GM13977 (cell line): ENCODE results near the gene RFX2.

Source experiments
- DNase-seq: peaks from one replicate; pipeline ENCODE4 v3.0.0; 2012; ENCODE audit warnings: low spot score
- CTCF ChIP-seq: IDR thresholded peaks from 2 replicates; pipeline ENCODE4 v1.5.1; 2012; ENCODE audit warnings: mild to moderate bottlenecking, control low read depth; ENCODE audit not compliant: insufficient read depth; ENCODE audit errors: extremely low read depth, missing control alignments
- in situ Hi-C: fragments of 300-500 bp; cut with MboI; formaldehyde crosslinking; loops from one replicate; pipeline ENCODE4 v1.12.0; 2022; ENCODE audit warnings: low sequenced_read_pairs, low pct_unique_long_range_greater_than_20kb, mixed read lengths, inconsistent platforms; ENCODE audit not compliant: unreplicated experiment

RFX2 gene

GRCh38 chr19:6110360-6110977 lies at the start of gene RFX2:
Gene RFX2 (minus strand): TSS chr19:6110500. CDS start chr19:6047496, 63,004 bp downstream.
- peak; percentile 99 for DNase-seq
- in situ Hi-C loops, result loop anchor here (10.0 kb wide), 1 partner anchor 46 kb away; no protein-coding TSS in a partner anchor
- TF ChIP-seq CTCF, result no peak

- in situ Hi-C loops, result no loop called here
- DNase-seq, result no peak
- TF ChIP-seq CTCF, result no peak
These were observed 45.7 kb upstream of the RFX2 start for GRCh38 chr19:6156033-6156432.

GRCh38 chr19:6150289-6150688 lies 40.0 kb upstream of the RFX2 start:
- in situ Hi-C loops, result no loop called here
- no peak for TF ChIP-seq CTCF
- DNase-seq, result no peak

- no peak for TF ChIP-seq CTCF
- in situ Hi-C loops, result no loop called here
These were observed 30.9 kb upstream of the RFX2 start for GRCh38 chr19:6141217-6141616.

GRCh38 chr19:6138511-6138910 lies 28.2 kb upstream of the RFX2 start:
- TF ChIP-seq CTCF, result no peak
- in situ Hi-C loops, result no loop called here
- no peak for DNase-seq

More at GRCh38 chr19:6141217-6141616, 30.9 kb upstream of the RFX2 start:
- no peak for DNase-seq

- no peak for DNase-seq
- TF ChIP-seq CTCF, result no peak
- in situ Hi-C loops, result no loop called here
These were observed 27.8 kb upstream of the RFX2 start for GRCh38 chr19:6138066-6138465.
